ENCODE measurements around the gene ERAL1.

Gene ERAL1

GRCh38 chr17:28861393-28862203 is 6.8 kb downstream of the ERAL1 start:
- TF ChIP-seq TAF1 (IDR thresholded peaks at IDR 0.05; ENCODE audit: borderline replicate concordance, insufficient read depth, low read length) (no peak), SIN3A (IDR thresholded peaks at IDR 0.05; ENCODE audit: borderline replicate concordance, insufficient read depth, low read length) (no peak), POLR2AphosphoS5 (IDR thresholded peaks at IDR 0.05; ENCODE audit: low read depth, low read length) (no peak; the same call in 1 of the 2 replicates), REST (IDR thresholded peaks at IDR 0.05; ENCODE audit: insufficient read depth in 1 of 2, low read depth in 2 of 2, low read length in 2 of 2) (no peak), FOXP2 (optimal IDR thresholded peaks at IDR 0.05; ENCODE audit: borderline replicate concordance, extremely low read depth, extremely low read length, insufficient read depth) (no peak)

- TF ChIP-seq FOXP2 (optimal IDR thresholded peaks at IDR 0.05; ENCODE audit: borderline replicate concordance, extremely low read depth, extremely low read length, insufficient read depth) (no peak), POLR2AphosphoS5 (IDR thresholded peaks at IDR 0.05; ENCODE audit: low read depth, low read length) (no peak), TAF1 (IDR thresholded peaks at IDR 0.05; ENCODE audit: borderline replicate concordance, insufficient read depth, low read length) (no peak), REST (IDR thresholded peaks at IDR 0.05; ENCODE audit: insufficient read depth in 1 of 2, low read depth in 2 of 2, low read length in 2 of 2) (no peak), SIN3A (IDR thresholded peaks at IDR 0.05; ENCODE audit: borderline replicate concordance, insufficient read depth, low read length) (no peak)
These were observed 7.7 kb downstream of the ERAL1 start for GRCh38 chr17:28862561-28862960.

- TF ChIP-seq POLR2AphosphoS5 (IDR thresholded peaks at IDR 0.05; ENCODE audit: low read depth, low read length) = no peak
- no peak for TF ChIP-seq TAF1 (IDR thresholded peaks at IDR 0.05; ENCODE audit: borderline replicate concordance, insufficient read depth, low read length)
- TF ChIP-seq REST (IDR thresholded peaks at IDR 0.05; ENCODE audit: insufficient read depth in 1 of 2, low read depth in 2 of 2, low read length in 2 of 2) = no peak
- no peak for TF ChIP-seq SIN3A (IDR thresholded peaks at IDR 0.05; ENCODE audit: borderline replicate concordance, insufficient read depth, low read length)
- TF ChIP-seq FOXP2 (optimal IDR thresholded peaks at IDR 0.05; ENCODE audit: borderline replicate concordance, extremely low read depth, extremely low read length, insufficient read depth) = no peak
These were observed 9.1 kb downstream of the ERAL1 start for GRCh38 chr17:28863953-28864352.

- TF ChIP-seq SIN3A (IDR thresholded peaks at IDR 0.05; ENCODE audit: borderline replicate concordance, insufficient read depth, low read length) = no peak
- no peak for TF ChIP-seq TAF1 (IDR thresholded peaks at IDR 0.05; ENCODE audit: borderline replicate concordance, insufficient read depth, low read length)
- no peak for TF ChIP-seq FOXP2 (optimal IDR thresholded peaks at IDR 0.05; ENCODE audit: borderline replicate concordance, extremely low read depth, extremely low read length, insufficient read depth)
- no peak for TF ChIP-seq POLR2AphosphoS5 (IDR thresholded peaks at IDR 0.05; ENCODE audit: low read depth, low read length)
- no peak for TF ChIP-seq REST (IDR thresholded peaks at IDR 0.05; ENCODE audit: insufficient read depth in 1 of 2, low read depth in 2 of 2, low read length in 2 of 2)
These were observed 10.4 kb downstream of the ERAL1 start for GRCh38 chr17:28864991-28865849.
